Adrenal gland (tissue), 5 donors: Measurements from ENCODE around the gene COQ8B.

ENCODE experiments used
- CTCF ChIP-seq, 6 experiments: fragments of 450-650 bp in 4 of 6; fragments of 200-600 bp in 2 of 6; sonication (generic) in 1 of 6; IDR thresholded peaks; 1 replicate in 5 of 6; 2 replicates in 1 of 6; pipeline versions ENCODE4 v1.5.1 to v1.8.0; 2016 to 2021; ENCODE audit warnings: antibody characterized with exemption in 6 of 6, mild to moderate bottlenecking in 2 of 6, moderate library complexity in 1 of 6
- POLR2A ChIP-seq, 2 donors: fragments of 450-650 bp; IDR thresholded peaks; one replicate each; pipeline ENCODE4 v1.6.1; 2017; ENCODE audit warnings: antibody characterized with exemption in 2 of 2, mild to moderate bottlenecking in 2 of 2, moderate library complexity in 1 of 2
- donor health status: DM: no; HTN: no; CAD: no.

DNA sequence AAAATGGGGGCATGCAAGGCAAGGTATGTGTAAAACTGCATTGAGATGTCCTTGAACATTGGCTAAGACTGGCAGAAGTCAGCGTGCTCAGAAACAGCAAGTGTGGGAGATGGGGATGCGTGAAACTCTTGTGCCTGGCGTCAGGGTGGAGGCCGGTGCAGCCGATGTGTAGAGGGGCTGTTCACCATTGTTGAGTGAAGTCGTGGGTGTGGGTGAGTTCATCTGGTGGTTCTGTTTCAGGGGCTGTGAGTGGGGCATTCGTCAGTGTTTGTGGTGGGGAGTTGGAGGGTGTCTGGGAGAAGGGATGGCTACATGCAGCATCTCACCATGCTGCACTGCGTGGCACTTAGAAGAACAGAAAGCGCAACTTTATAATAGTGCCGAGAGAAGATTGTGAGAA lies 47.3 kb upstream of the COQ8B start:
- TF ChIP-seq POLR2A (IDR thresholded peaks at IDR 0.05) (no peak), CTCF (IDR thresholded peaks at IDR 0.05) (no peak)
